Gastrocnemius medialis (tissue), 4 donors: ENCODE results near the gene ARL2BP. TPM values are rescaled to one million over a fixed set of nuclear protein-coding genes. Genes with fewer than 3 reads are reported as not detected.

Experiments used
- ATAC-seq, 2 donors: fragments of 150-250 bp; one replicate each; pipeline ENCODE4 v1.9.1; 2016
- DNase-seq, 2 donors: peaks; one replicate each; pipeline ENCODE4 v3.0.0-alpha.2; 2019
- H3K27ac ChIP-seq, 4 donors: fragments of 200-600 bp; sonication (generic); 1 replicate in 1 of 4; 2 replicates in 3 of 4; pipeline ENCODE4 v1.5.1; 2016 to 2018; ENCODE audit warnings: mild to moderate bottlenecking in 2 of 4, moderate library complexity in 1 of 4
- H3K27me3 ChIP-seq, 3 donors: fragments of 200-600 bp; sonication (generic) in 2 of 3; 1 replicate in 1 of 3; 2 replicates in 2 of 3; pipeline versions ENCODE4 v1.5.1 to v1.6.0; 2016 to 2019; ENCODE audit warnings: mild to moderate bottlenecking in 1 of 3, moderate library complexity in 1 of 3
- H3K36me3 ChIP-seq, 2 donors: fragments of 200-600 bp; sonication (generic) in 1 of 2; one replicate each; pipeline ENCODE4 v1.5.1; 2017 to 2018
- H3K4me1 ChIP-seq, 2 donors: fragments of 200-600 bp; sonication (generic) in 1 of 2; one replicate each; pipeline ENCODE4 v1.5.1; 2016 to 2017; ENCODE audit warnings: mild to moderate bottlenecking in 2 of 2
- H3K4me3 ChIP-seq, 4 donors: fragments of 200-600 bp; sonication (generic) in 3 of 4; 1 replicate in 1 of 4; 2 replicates in 3 of 4; pipeline ENCODE4 v1.5.1; 2016 to 2019; ENCODE audit warnings: mild to moderate bottlenecking in 2 of 4
- H3K9me3 ChIP-seq, 3 donors: fragments of 200-600 bp; sonication (generic) in 2 of 3; 1 replicate in 1 of 3; 2 replicates in 2 of 3; pipeline ENCODE4 v1.5.1; 2016 to 2019
- CTCF ChIP-seq, 5 experiments: fragments of 450-650 bp in 3 of 5; fragments of 200-600 bp in 2 of 5; sonication (generic) in 2 of 5; IDR thresholded peaks in 4 of 5; conservative IDR thresholded peaks in 1 of 5; 1 replicate in 4 of 5; 2 replicates in 1 of 5; pipeline ENCODE4 v1.5.1; 2016 to 2019; ENCODE audit warnings: antibody characterized with exemption in 5 of 5, mild to moderate bottlenecking in 3 of 5, moderate library complexity in 3 of 5
- POLR2A ChIP-seq, 2 donors: fragments of 450-650 bp; IDR thresholded peaks; one replicate each; pipeline ENCODE4 v1.6.1; 2017; ENCODE audit warnings: antibody characterized with exemption in 2 of 2, mild to moderate bottlenecking in 2 of 2, moderate library complexity in 2 of 2
- in situ Hi-C, 4 donors: fragments of 200-750 bp; cut with MboI; loops; one replicate each; pipeline versions ENCODE4 v1.15.0 to v1.8.0; 2017; ENCODE audit warnings: low sequenced_read_pairs in 4 of 4
- intact Hi-C: fragments of 100-400 bp; cut with DNase I; formaldehyde crosslinking; loops from one replicate; pipeline ENCODE4 v1.15.1; 2023; ENCODE audit warnings: low total_unique reads
- total RNA-seq, 4 donors: library from RNA; depleted of rRNA; stranded (reverse); fragments of >200 nt; gene quantifications; one replicate each; pipeline versions ENCODE4 v1.1.0 to v1.2.3, GENCODE V29; 2016

The ARL2BP gene
- total RNA-seq, 4 donors from 2014 or later, result 25.5 to 52.6 (median 44.5) TPM

GRCh38 chr16:57238682-57239081 is 6.4 kb upstream of the ARL2BP start:
- in situ Hi-C loops, result no loop called here
- Histone ChIP-seq H3K27me3 (no peaks in the 10 kb centered on the region), H3K4me1 (no peaks in the 10 kb centered on the region), H3K9me3 (no peaks in the 10 kb centered on the region), H3K36me3 (peaks cover 0 to 32% of the 10 kb centered on the region in 2 donors), H3K4me3 (no peak overlapping the region), H3K27ac (no peak overlapping the region)
- no peak for ATAC-seq
- intact Hi-C loops, result no loop called here
- no peak for TF ChIP-seq CTCF (IDR thresholded peaks at IDR 0.05 in 4 of 5, conservative IDR thresholded peaks at IDR 0.05 in 1 of 5)
- no peak for TF ChIP-seq POLR2A (IDR thresholded peaks at IDR 0.05)
- no peak for DNase-seq

GRCh38 chr16:57239107-57239506 is 6.0 kb upstream of the ARL2BP start:
- ATAC-seq, result no peak
- H3K4me3 ChIP-seq, result no peak overlapping the region
- no peak for DNase-seq
- TF ChIP-seq CTCF (IDR thresholded peaks at IDR 0.05 in 4 of 5, conservative IDR thresholded peaks at IDR 0.05 in 1 of 5), result no peak
- TF ChIP-seq POLR2A (IDR thresholded peaks at IDR 0.05), result no peak
- no peaks in the 10 kb centered on the region for H3K27me3 ChIP-seq
- intact Hi-C loops, result no loop called here
- no peak overlapping the region for H3K27ac ChIP-seq
- in situ Hi-C loops, result no loop called here
- no peaks in the 10 kb centered on the region for H3K9me3 ChIP-seq
- H3K36me3 ChIP-seq, result peaks cover 0 to 28% of the 10 kb centered on the region in 2 donors
- peaks cover under 1% of the 10 kb centered on the region in 2 donors for H3K4me1 ChIP-seq

GRCh38 chr16:57240851-57241250 is 4.2 kb upstream of the ARL2BP start:
- intact Hi-C loops (loop anchor here (5.0 to 10.0 kb wide), 2 partner anchors 146 to 309 kb away; partner anchors contain the start of genes CPNE2 and HERPUD1), in situ Hi-C loops (no loop called here)
- H3K27ac ChIP-seq, result no peak overlapping the region
- peaks cover 7% of the 10 kb centered on the region in 2 donors for H3K4me1 ChIP-seq
- no peaks in the 10 kb centered on the region for H3K9me3 ChIP-seq
- TF ChIP-seq POLR2A (IDR thresholded peaks at IDR 0.05), result no peak
- TF ChIP-seq CTCF (IDR thresholded peaks at IDR 0.05 in 4 of 5, conservative IDR thresholded peaks at IDR 0.05 in 1 of 5), result no peak
- peaks cover 0 to 17% of the 10 kb centered on the region in 2 donors for H3K36me3 ChIP-seq
- no peak for ATAC-seq
- no peak overlapping the region for H3K4me3 ChIP-seq
- DNase-seq, result no peak
- no peaks in the 10 kb centered on the region for H3K27me3 ChIP-seq

- ATAC-seq, result no peak
- H3K27me3 ChIP-seq, result no peaks in the 10 kb centered on the region
- intact Hi-C loops, result loop anchor here (5.0 to 10.0 kb wide), 2 partner anchors 148 to 310 kb away; partner anchors contain the start of genes CPNE2 and HERPUD1
- no peak overlapping the region for H3K4me3 ChIP-seq
- H3K9me3 ChIP-seq, result no peaks in the 10 kb centered on the region
- H3K4me1 ChIP-seq, result peaks cover 8 to 12% of the 10 kb centered on the region in 2 donors
- DNase-seq, result no peak
- in situ Hi-C loops, result no loop called here
- peaks cover 0 to 21% of the 10 kb centered on the region in 2 donors for H3K36me3 ChIP-seq
- H3K27ac ChIP-seq, result no peak overlapping the region
- TF ChIP-seq CTCF (IDR thresholded peaks at IDR 0.05 in 4 of 5, conservative IDR thresholded peaks at IDR 0.05 in 1 of 5) (no peak), POLR2A (IDR thresholded peaks at IDR 0.05) (no peak)
These were observed 2.4 kb upstream of the ARL2BP start for GRCh38 chr16:57242650-57243049.

- intact Hi-C loops, result loop anchor here (5.0 to 10.0 kb wide), 2 partner anchors 150 to 312 kb away; partner anchors contain the start of genes CPNE2 and HERPUD1
- no peak for DNase-seq
- Histone ChIP-seq H3K4me1 (peaks cover 8 to 12% of the 10 kb centered on the region in 2 donors), H3K9me3 (no peaks in the 10 kb centered on the region), H3K4me3 (peak overlapping the region; percentile 59 to 90 (median 82)), H3K27ac (peak overlapping the region; percentile 91 to 99 (median 94)), H3K27me3 (no peaks in the 10 kb centered on the region), H3K36me3 (peaks cover 0 to 32% of the 10 kb centered on the region in 2 donors)
- no peak for TF ChIP-seq POLR2A (IDR thresholded peaks at IDR 0.05)
- in situ Hi-C loops, result no loop called here
- ATAC-seq, result no peak
These were observed 644 bp upstream of the ARL2BP start for GRCh38 chr16:57244463-57244766.
